Lung (tissue), 10 donors: ENCODE results near the gene SPDYE18. TPM values are rescaled to one million over a fixed set of nuclear protein-coding genes. Genes with fewer than 3 reads are reported as not detected.
"Not testable (repeated sequence)": the region's sequence is repeated elsewhere in the genome, so short reads cannot be mapped to it uniquely, and the experiment has no call there.

Source experiments
- ATAC-seq: fragments of 200-7000 bp; cut with Tn5 transposase; one replicate; pipeline ENCODE4 v1.9.1; 2020; ENCODE audit warnings: moderate number of reproducible peaks; ENCODE audit not compliant: insufficient read depth, low FRiP score
- DNase-seq, 3 donors: peaks; one replicate each; pipeline ENCODE4 v3.0.0-alpha.2; 2013 to 2017
- H3K27ac ChIP-seq, 2 donors: one replicate each; pipeline ENCODE4 v1.5.1; 2013; ENCODE audit warnings: mild to moderate bottlenecking in 2 of 2, moderate library complexity in 2 of 2, control low read depth in 1 of 2, inconsistent platforms in 1 of 2, low read depth in 1 of 2, low read length in 1 of 2
- H3K27me3 ChIP-seq, 3 donors: one replicate each; pipeline ENCODE4 v1.5.1; 2013; ENCODE audit warnings: low read length in 2 of 3; ENCODE audit not compliant: control insufficient read depth in 3 of 3, insufficient read depth in 3 of 3
- H3K36me3 ChIP-seq, 4 donors: one replicate each; pipeline ENCODE4 v1.5.1; 2013; ENCODE audit warnings: low read length in 4 of 4, mild to moderate bottlenecking in 1 of 4, moderate library complexity in 1 of 4; ENCODE audit not compliant: control insufficient read depth in 4 of 4, insufficient read depth in 4 of 4
- H3K4me1 ChIP-seq, 5 donors: one replicate each; pipeline ENCODE4 v1.5.1; 2013; ENCODE audit warnings: low read length in 5 of 5, mild to moderate bottlenecking in 2 of 5, moderate library complexity in 1 of 5; ENCODE audit not compliant: control insufficient read depth in 5 of 5, insufficient read depth in 5 of 5
- H3K4me3 ChIP-seq: one replicate; pipeline ENCODE4 v1.5.1; 2013; ENCODE audit warnings: mild to moderate bottlenecking, control low read depth, moderate library complexity
- H3K9ac ChIP-seq, 2 donors: one replicate each; pipeline ENCODE4 v1.5.1; 2013; ENCODE audit warnings: low read length in 2 of 2, control low read depth in 1 of 2; ENCODE audit not compliant: insufficient read depth in 1 of 2
- H3K9me3 ChIP-seq, 4 donors: one replicate each; pipeline ENCODE4 v1.5.1; 2013; ENCODE audit warnings: low read length in 3 of 4, mild to moderate bottlenecking in 1 of 4, moderate library complexity in 1 of 4; ENCODE audit not compliant: control insufficient read depth in 4 of 4, insufficient read depth in 3 of 4
- WGBS, 2 donors: extraction: QIAGEN DNeasy Blood & Tissue Kit; methylation state at CpG; one replicate each; pipeline ENCODE4 v1.1.7; 2013; 5-methylcytosine and 5-hydroxymethylcytosine counted together
- polyA plus RNA-seq, 2 donors: library from polyadenylated mRNA; stranded (reverse); fragments of 200-250 nt; gene quantifications; one replicate each; pipeline ENCODE4 v1.2.1, GENCODE V29; 2013
- total RNA-seq, 2 donors: library from RNA; depleted of rRNA in 1 of 2; stranded (reverse); fragments of >200 nt in 1 of 2; gene quantifications; one replicate each; pipeline ENCODE4 v1.2.1, GENCODE V29; 2014 to 2021
- donor health status: Bipolar disorder and iron deficiency.
- donor health status: healthy.
- donor health status: DM: yes; HTN: yes; CAD: no.

The SPDYE18 gene
- total and polyA plus RNA-seq, 4 donors, result 0.18 to 1.1 (median 0.57) TPM

DNA sequence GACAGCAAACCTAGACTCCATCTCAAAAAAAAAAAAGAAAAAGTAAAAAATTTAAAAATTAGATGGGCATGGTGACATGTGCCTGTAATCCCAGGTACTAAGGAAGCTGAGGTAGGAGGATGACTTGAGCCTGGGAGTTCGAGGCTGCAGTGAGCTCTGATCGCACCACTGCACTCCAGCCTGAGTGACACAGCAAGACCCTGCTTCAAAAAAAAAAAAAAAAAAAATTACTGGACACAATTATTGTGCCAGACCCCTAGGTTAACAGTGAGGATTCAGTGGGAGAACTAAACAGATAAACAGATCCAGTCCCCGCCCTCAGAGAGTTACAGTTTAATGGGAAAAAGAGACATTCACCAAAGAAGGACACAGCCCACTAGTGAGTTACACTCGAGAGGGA is 1.4 kb upstream of the SPDYE18 start:
- WGBS, 2 donors, result 88 to 99% methylated on average over 3 to 4 of the region's 4 CpGs
- not testable (repeated sequence) for DNase-seq, H3K4me3 ChIP-seq, H3K36me3 ChIP-seq, H3K9me3 ChIP-seq, ATAC-seq, H3K27ac ChIP-seq, H3K9ac ChIP-seq, H3K4me1 ChIP-seq, H3K27me3 ChIP-seq

DNA sequence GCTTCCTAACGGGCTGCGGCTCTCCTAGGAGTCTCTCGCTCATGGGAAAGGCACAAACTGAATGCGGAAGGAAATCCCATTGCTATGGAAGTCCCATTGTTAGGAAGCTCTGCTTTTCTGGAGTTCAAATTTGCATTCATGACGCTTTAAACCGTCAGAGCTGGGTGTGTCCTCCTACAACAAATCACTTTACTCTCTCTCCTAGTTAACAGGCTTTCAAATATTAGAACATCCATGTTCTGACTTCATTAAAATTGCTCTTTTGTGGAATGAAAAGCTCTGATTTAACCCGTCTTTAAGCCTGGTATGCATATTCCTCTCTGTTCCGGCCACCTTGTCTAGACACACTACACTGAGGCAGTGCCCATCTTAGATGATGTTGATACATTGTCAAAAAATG is 30.1 kb downstream of the SPDYE18 start, which contains the start of gene SPDYE17:
TSS of gene SPDYE17 (minus strand) at position 101 of the 400 bp plus-strand sequence. CDS start 1,791 bp downstream, outside the sequence.
- DNase-seq, H3K27ac ChIP-seq, H3K27me3 ChIP-seq, H3K9me3 ChIP-seq, H3K36me3 ChIP-seq, ATAC-seq, H3K4me1 ChIP-seq, H3K4me3 ChIP-seq, H3K9ac ChIP-seq: not testable (repeated sequence)
- WGBS, 2 donors, result 100% methylated on average over 2 to 6 of the region's 8 CpGs

DNA sequence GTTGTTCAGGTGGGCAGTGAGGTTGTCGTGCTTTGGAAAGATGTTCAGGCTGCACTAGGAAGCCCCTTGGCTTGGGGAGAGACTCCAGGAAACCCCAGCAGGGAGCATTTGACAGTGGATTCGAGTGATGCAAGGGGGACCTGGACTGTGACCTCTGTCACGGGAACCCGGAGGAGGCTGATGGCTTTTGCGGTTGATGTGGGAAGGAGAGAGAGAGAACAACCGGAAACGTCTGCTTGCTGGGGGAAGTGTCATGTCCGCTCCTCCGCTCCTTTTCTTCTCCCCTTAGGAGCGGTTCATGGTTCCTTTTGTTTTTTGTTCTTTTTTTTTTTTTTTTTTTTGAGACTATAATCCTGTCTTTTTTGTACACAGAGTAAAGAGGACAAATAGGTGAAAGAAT is 36.0 kb downstream of the SPDYE18 start:
- DNase-seq, H3K27me3 ChIP-seq, H3K9me3 ChIP-seq, H3K9ac ChIP-seq, H3K27ac ChIP-seq, H3K36me3 ChIP-seq, ATAC-seq, H3K4me3 ChIP-seq, H3K4me1 ChIP-seq: not testable (repeated sequence)
- 50 to 96% methylated on average over 2 to 7 of the region's 10 CpGs for WGBS, 2 donors

DNA sequence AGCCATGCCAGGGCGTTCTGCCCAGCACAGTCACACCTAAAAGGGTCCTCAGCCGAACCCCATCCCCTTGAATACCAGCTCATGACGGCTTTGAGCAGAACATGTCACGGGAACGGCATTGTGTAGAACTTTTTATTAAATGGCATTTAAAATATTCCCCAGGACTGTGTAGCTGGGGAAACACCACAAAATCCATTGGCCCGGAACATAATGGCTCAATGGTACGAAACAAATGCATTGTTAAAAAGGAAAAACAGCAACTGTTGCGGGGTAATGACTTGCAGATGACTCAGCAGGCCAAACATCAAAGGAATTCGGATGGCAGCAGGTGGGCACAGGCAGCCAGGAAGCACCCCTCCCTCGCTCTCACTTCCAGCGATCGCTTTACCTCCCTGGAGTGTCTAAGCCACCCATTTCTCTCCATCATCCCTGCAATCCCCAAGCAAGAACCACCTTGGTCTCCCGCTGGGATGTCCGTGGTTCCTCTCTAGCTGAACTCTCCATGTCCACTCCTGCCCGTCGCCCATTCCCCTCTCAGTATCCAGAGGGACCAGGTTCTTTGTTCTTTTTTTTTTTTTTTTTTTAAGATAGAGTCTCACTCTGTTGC is 52.2 kb downstream of the SPDYE18 start:
- not testable (repeated sequence) for H3K4me1 ChIP-seq, H3K36me3 ChIP-seq, H3K9ac ChIP-seq, H3K4me3 ChIP-seq, H3K27ac ChIP-seq, ATAC-seq, DNase-seq, H3K27me3 ChIP-seq, H3K9me3 ChIP-seq
- WGBS, 2 donors, result 78 to 93% methylated on average over 7 to 12 of the region's 16 CpGs

DNA sequence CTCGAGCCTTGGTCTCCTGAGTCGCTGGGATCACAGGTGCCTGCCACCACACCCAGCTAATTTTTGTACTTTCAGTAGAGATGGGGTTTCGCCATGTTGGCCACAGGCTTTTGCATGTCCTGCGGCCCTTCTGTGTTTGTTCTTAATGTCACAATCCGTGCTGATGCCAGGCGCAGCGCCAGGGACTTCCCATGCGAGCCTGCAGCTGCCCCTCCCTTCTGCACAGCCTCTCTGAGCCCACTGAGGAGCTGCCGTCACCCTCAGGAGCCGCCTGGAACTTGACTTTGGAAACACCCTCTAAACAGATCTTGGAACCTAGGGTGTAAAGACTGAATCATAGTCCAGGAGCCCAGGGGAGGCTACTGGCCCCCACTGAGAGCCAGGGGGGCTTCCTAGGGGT is 54.4 kb downstream of the SPDYE18 start:
- H3K27me3 ChIP-seq, H3K4me3 ChIP-seq, H3K4me1 ChIP-seq, H3K9me3 ChIP-seq, H3K36me3 ChIP-seq, H3K9ac ChIP-seq: not testable (repeated sequence)
- ATAC-seq, result peak; percentile 84
- H3K27ac ChIP-seq, result peak overlapping the region in 1 of 2 donors; percentile 47
- peak; percentile 17 to 30 (median 26) for DNase-seq
- WGBS, 2 donors, result 34 to 61% methylated on average over 10 of the region's 10 CpGs

DNA sequence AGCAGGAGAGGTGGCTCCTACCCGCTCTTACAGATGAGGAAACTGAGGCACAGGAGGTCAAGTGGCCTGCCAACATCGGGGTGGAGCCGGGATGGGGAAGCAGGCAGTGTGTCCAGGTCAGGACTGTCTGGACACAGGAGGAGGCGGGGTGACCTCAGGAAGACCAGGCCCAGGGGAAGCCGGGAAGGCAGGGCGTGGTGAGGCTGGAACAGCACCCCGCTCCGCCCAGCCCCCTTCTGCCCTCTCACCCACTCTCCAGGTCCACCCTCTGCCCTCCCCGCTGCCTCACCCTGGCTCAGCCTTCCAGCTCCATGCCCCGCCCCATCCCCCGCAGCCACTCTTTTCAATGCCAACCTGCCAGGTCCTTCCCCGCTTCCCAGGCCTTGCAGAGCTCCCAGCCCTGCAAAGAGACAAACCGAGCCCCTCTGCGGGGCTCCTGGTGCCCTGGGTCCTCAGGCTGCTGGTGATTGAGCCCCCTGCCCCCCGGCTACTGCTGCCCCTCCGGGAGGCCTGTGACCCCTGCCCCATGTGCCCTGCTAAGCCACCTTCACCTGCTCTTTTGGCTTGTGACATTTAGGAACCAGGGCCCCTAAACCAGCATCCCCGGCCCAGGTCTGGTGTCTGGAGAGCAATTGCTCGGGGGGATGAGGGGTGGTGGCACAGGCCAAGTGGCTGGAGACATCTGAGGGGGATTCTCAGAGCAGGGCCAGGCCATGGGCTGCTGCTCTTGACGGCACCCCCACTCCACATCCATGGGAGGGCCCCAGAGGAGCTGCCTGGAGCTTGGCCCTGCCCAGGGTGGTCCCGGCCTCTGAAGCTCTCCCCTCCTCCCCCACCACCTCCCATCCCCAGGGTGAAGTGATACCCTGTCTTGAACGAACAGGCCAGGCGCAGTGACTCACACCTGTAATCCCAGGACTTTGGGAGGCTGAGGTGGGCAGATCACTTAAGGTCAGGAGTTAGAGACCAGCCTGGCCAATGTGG is 55.9 kb downstream of the SPDYE18 start:
- H3K27me3 ChIP-seq, H3K4me3 ChIP-seq, H3K27ac ChIP-seq, H3K4me1 ChIP-seq, H3K9me3 ChIP-seq, DNase-seq, H3K9ac ChIP-seq: not testable (repeated sequence)
- peaks cover 0 to 13% (median 0%) of the 10 kb centered on the region in 4 donors for H3K36me3 ChIP-seq
- WGBS, 2 donors, result 75 to 91% methylated on average over 10 to 13 of the region's 22 CpGs
- peak; percentile 74 for ATAC-seq

DNA sequence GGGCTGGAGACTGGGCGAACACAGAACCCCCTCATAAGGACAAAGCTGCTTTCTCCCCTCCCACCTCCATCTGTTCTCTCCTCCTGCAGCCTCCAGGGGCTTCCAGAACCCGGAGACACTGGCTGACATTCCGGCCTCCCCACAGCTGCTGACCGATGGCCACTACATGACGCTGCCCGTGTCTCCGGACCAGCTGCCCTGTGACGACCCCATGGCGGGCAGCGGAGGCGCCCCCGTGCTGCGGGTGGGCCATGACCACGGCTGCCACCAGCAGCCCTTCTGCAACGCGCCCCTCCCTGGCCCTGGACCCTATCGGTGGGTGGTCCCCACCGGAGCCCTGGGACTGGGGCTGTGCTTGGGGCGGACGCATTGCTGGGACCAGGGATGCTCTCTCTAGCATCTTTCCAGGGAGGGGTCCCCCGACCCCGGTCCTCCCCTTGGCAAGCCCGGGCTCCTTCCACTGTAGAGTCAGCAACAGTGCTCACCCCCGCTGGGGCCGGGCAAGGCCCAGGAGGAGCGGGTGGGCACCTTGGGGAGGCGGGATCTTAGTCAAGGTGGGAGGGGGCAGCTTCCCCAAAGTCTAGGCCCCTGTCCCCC is 56.8 kb downstream of the SPDYE18 start:
- not testable (repeated sequence) for H3K27me3 ChIP-seq, H3K9ac ChIP-seq, H3K4me1 ChIP-seq, DNase-seq, H3K27ac ChIP-seq, ATAC-seq, H3K4me3 ChIP-seq, H3K9me3 ChIP-seq
- H3K36me3 ChIP-seq, result peaks cover 0 to 16% (median 0%) of the 10 kb centered on the region in 4 donors
- WGBS, 2 donors, result 93 to 99% methylated on average over 12 to 24 of the region's 27 CpGs
